Measurements from ENCODE around the gene MPND. TPM values are rescaled to one million over a fixed set of nuclear protein-coding genes. Genes with fewer than 3 reads are reported as not detected.

Gene MPND
- total and polyA plus RNA-seq, 10 of the 15 experiments (the other 5 are each of a cell fraction or from before 2014, with no cell fraction given): 0.79 to 18.3 (median 6.0) TPM

GRCh38 chr19:4403005-4403761 is 59.8 kb downstream of the MPND start (continued):
- TF ChIP-seq SMC3 (IDR thresholded peaks at IDR 0.05; ENCODE audit: borderline replicate concordance, low read length) (no peak), HCFC1 (IDR thresholded peaks at IDR 0.05; ENCODE audit: low read length) (no peak), CREB1 (IDR thresholded peaks at IDR 0.05; ENCODE audit: low read depth) (no peak), DPF2 (IDR thresholded peaks at IDR 0.05) (peak; percentile 76), SMAD5 (IDR thresholded peaks at IDR 0.05; ENCODE audit: low read depth) (no peak)

DNA sequence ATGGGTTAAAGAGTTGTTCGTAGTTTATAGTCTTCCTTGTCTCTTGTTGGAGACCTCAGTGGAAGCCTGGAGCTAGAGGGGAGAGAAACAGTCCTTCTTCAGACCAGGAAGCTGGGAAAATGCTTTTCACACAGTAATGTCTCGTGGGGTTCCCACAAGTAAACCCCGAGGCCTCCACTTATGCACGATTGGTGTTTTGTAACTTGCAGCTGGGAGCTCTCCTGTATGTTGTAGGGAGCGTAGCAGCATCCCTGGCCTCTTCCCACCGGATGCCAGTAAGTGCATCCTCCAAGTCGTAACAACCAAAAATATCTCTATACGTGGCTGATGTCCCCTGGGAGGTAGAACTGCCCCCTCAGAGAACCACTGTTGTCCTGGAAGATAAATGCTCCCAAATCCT is 62.6 kb downstream of the MPND start:
- no peaks in the 10 kb centered on the region for H3K9me3 ChIP-seq (replicated peaks; ENCODE audit: control insufficient read depth, insufficient read depth, low read length)
- no peak for DNase-seq (ENCODE audit: low read depth, low spot score)
- peaks cover 48% of the 10 kb centered on the region for H3K79me2 ChIP-seq (ENCODE audit: control insufficient read depth, insufficient read depth, low read length)
- no peak overlapping the region for H2AFZ ChIP-seq (ENCODE audit: control insufficient read depth, low read depth, low read length)
- WGBS (ENCODE audit: insufficient coverage, insufficient replicate concordance, low lambda C conversion rate, missing lambda C conversion rate): 87% methylated on average over 8 of the region's 8 CpGs
- no peak overlapping the region for H3K4me3 ChIP-seq
- H4K20me1 ChIP-seq (ENCODE audit: control insufficient read depth, insufficient read depth): no peaks in the 10 kb centered on the region; the same call in 1 of the 2 replicates
- SMC1A ChIA-PET (ENCODE audit: uncharacterized antibody, unreplicated experiment): interaction anchor here (1.0 to 2.8 kb wide), 2 partner anchors 9 to 16 kb away, joined by 3 to 10 read pairs; no protein-coding TSS in a partner anchor
- H3K9ac ChIP-seq (ENCODE audit: control insufficient read depth, insufficient read depth, low read length): no peak overlapping the region
- H3K27ac ChIP-seq (ENCODE audit: control insufficient read depth, insufficient read depth): no peak overlapping the region
- FAIRE-seq: no peak
- peaks cover 6 to 17% of the 10 kb centered on the region in 2 experiments; a peak in 3 of 4 replicates for H3K36me3 ChIP-seq (ENCODE audit: control insufficient read depth in 2 of 2, insufficient read depth in 2 of 2, low read length in 1 of 2)
- in situ Hi-C loops (cut with MboI): no loop called here
- intact Hi-C loops (cut with micrococcal nuclease; ENCODE audit: unreplicated experiment): no loop called here
- POLR2A ChIA-PET: interaction anchor here (1.0 kb wide), 1 partner anchor 63 kb away, joined by 3 read pairs; the partner anchor contains the start of gene MPND
- H3K4me2 ChIP-seq (ENCODE audit: control insufficient read depth, insufficient read depth): no peak overlapping the region
- H3K4me1 ChIP-seq (ENCODE audit: control insufficient read depth, insufficient read depth, low read length): peaks cover 3% of the 10 kb centered on the region; the same call in 1 of the 2 replicates
- RAD21 ChIA-PET (ENCODE audit: unreplicated experiment): interaction anchor here (1.8 kb wide), 1 partner anchor 31 kb away, joined by 3 read pairs; no protein-coding TSS in a partner anchor
- BruUV-seq (replicated peaks): TSS peak; percentile 49
- CTCF ChIA-PET: interaction anchor here (0.5 to 0.6 kb wide), 2 partner anchors 18 to 969 kb away, joined by 3 read pairs; no protein-coding TSS in a partner anchor
- no peaks in the 10 kb centered on the region for H3K27me3 ChIP-seq (replicated peaks in 1 of 2; ENCODE audit: control insufficient read depth in 2 of 2, insufficient read depth in 2 of 2, low read length in 1 of 2)
- TF ChIP-seq NFYA (IDR thresholded peaks at IDR 0.05; ENCODE audit: borderline replicate concordance, low read depth, low read length) (no peak), POU2F2 (IDR thresholded peaks at IDR 0.05; ENCODE audit: borderline replicate concordance, low read depth, low read length) (no peak), KDM1A (IDR thresholded peaks at IDR 0.05; ENCODE audit: borderline replicate concordance) (no peak), MTA2 (IDR thresholded peaks at IDR 0.05; ENCODE audit: low read depth) (no peak), EP300 (IDR thresholded peaks at IDR 0.05; ENCODE audit: borderline replicate concordance in 1 of 2, control insufficient read depth in 1 of 2, low read depth in 2 of 2, low read length in 2 of 2) (no peak), TCF7 (IDR thresholded peaks at IDR 0.05; ENCODE audit: borderline replicate concordance) (no peak), SMAD5 (IDR thresholded peaks at IDR 0.05; ENCODE audit: low read depth) (no peak), RB1 (IDR thresholded peaks at IDR 0.05; ENCODE audit: borderline replicate concordance) (no peak), NBN (IDR thresholded peaks at IDR 0.05) (no peak), YBX1 (IDR thresholded peaks at IDR 0.05) (no peak)
- ATAC-seq: no peak

Measured in GM12878 (cell line).